Islet precursor cell (in vitro differentiated cells): ENCODE data around the gene ADGRL2.
"Not testable (repeated sequence)": the region's sequence is repeated elsewhere in the genome, so short reads cannot be mapped to it uniquely, and the experiment has no call there.

Experiments used
- DNase-seq: peaks from one replicate; pipeline ENCODE4 v3.0.0-alpha.2; 2018

ADGRL2 gene

DNA sequence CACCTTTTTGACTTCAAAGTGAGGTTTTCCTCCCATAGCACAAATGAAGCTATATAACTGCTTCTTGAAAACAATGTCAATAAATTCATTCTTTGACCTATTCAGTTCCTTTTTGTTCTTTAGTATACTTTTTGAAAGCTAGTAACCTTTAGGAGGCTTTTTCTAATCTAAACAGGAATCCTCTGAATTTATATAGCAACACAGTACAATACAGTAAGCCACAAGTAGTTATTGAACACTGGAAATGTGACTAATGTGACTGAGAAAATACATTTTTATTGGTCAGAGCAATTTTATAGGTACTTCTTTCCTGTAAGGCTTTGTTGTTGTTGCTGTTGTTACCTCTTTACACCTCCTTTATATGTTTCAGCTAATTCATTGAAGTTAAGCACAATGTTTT lies 49.8 kb downstream of the ADGRL2 start:
- no peak for DNase-seq

- DNase-seq = no peak
These were observed 50.5 kb downstream of the ADGRL2 start for GRCh38 chr1:81851217-81851616.

- no peak for DNase-seq
These were observed 52.2 kb downstream of the ADGRL2 start for GRCh38 chr1:81852961-81853360.

- DNase-seq = no peak
These were observed 66.5 kb downstream of the ADGRL2 start for GRCh38 chr1:81867235-81867634.

GRCh38 chr1:81869307-81869706 lies 68.6 kb downstream of the ADGRL2 start:
- DNase-seq = no peak

DNA sequence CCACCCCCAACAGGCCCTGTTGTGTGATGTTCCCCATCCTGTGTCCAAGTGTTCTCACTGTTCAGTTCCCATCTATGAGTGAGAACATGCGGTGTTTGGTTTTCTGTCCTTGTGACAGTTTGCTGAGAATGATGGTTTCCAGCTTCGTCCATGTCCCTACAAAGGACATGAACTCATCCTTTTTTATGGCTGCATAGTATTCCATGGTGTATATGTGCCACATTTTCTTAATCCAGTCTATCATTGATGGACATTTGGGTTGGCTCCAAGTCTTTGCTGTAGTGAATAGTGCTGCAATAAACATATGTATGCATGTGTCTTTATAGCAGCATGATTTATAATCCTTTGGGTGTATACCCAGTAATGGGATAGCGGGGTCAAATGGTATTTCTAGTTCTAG lies 70.4 kb downstream of the ADGRL2 start:
- DNase-seq = not testable (repeated sequence)

GRCh38 chr1:81873946-81874345 lies 73.2 kb downstream of the ADGRL2 start:
- no peak for DNase-seq

DNA sequence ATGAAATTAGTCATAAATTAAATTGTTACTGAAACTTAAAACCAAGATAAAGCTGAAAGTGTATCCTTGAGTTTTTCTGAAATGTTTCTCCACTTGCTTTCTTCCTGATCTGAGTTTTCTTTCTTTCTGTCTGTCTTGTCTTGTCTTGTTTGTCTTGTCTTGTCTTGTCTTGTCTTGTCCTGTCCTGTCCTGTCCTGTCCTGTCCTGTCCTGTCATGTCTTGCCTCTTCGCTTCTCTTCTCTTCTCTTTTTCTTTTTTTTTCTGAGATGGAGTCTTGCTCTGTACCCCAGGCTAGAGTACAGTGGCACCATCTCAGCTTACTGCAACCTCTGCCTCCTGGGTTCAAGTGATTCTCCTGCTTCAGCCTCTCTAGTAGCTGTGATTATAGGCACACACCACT lies 73.7 kb downstream of the ADGRL2 start:
- DNase-seq = no peak

DNA sequence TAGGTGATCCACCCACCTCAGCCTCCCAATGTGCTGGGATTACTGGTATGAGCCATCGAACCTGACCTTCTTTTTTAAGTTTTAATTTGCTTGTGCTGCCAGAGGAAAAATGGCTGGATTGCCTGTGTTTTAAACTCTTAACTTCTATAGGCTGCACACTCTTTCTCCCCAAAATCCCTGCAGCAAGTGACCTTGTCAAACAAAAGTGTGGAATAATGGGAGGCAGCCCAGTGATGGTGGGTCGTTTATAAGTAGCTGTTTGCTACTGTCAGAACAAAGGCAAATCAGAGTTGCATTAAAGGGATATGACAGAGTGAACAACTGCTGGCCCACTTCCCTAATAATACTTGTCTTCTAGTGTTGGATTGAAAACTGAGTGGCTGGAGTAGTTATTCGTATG lies 74.2 kb downstream of the ADGRL2 start:
- no peak for DNase-seq

DNA sequence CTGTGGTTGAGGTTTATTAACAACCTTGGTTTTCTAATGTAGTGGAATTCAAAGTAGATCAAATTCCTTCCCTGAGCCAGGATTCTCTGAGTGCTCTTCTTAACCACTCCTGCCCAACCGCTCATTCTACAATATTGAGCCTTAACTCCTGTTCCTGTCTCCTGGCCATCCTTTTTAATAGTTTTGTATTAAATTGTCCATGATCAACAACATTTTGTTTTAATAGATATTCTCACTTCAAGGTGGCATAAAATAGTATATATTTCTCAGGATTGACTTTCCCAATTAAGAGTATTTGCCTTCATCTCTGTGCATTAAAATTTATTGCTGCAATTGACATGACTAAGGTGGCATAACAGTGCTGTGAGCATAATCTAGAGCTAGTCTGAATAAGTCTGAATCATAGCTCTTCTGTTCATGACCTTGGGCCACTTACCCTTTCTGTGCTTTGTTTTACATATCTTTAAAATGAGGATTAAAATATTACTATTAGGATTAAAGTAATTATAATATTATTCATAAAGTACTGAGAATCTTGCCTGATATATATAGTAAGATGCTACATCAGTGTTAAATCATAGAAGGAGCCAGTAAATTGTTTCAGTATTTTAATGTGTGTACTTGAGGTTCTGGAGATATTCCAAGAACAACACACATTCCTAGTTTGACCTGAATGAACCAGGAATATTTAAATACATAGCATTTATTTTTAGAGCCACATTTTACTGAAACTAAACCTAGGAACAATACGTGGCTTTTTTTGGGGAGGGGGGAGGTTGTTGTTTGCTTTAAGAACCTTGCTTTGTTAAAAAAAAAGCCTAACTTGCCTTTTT lies 76.4 kb downstream of the ADGRL2 start:
- DNase-seq = no peak

DNA sequence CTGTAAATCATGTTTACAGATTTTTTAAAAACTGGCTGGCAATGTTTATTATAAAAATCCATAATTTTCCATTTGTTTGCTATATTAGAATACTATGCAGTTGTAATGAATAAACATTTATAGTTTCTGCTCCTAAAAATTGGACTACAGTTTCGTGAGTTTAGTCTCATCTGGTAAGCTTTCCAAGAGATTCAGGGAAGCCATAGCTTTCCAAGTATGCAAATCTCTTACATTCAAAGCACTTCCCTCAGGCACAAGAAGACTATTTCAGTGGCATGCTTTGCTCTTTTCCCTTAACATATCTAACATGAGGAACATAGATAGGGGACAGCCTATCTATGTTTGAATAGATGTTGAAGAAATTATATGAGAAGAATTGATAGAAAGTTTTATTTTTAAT lies 77.2 kb downstream of the ADGRL2 start:
- no peak for DNase-seq

- no peak for DNase-seq
These were observed 77.8 kb downstream of the ADGRL2 start for GRCh38 chr1:81878538-81878937.

DNA sequence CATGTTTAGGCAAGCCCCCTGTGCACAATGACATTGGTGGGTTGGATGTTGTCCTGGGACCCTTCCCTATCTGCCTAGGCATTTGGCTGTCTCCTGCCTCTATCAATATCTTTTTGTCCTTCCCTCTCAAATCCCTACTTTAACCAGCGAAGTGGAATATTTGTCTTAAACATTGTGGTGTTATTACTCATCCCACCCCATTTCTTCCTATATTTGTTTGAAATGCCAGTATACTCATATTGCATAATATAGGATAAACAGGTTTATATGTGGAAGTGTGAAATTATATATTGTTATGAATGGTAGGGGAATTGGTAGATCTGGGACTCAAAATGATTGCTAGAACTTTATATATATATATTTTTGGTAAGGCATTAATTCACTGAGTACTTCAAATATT lies 80.0 kb downstream of the ADGRL2 start:
- no peak for DNase-seq

DNA sequence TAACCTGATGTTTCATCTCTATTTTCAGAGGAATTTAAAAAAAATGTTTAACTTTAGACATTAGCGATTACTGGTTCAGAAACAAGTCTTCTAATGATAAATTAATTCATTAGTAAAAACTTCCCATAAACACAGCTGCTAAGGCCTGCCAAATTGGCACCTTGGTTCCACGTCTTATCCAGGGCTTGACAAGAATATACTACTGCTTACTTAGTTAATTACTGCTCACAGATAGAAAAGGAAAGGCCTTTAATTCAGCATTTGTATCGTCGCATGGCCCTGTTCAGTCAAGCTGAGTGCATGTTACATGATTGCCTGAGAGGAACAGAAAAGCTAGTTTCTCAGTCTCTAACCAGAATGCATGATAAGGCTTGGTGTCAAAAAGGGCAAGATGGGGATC lies 84.6 kb downstream of the ADGRL2 start:
- DNase-seq = no peak

GRCh38 chr1:81886292-81886691 lies 85.6 kb downstream of the ADGRL2 start:
- not testable (repeated sequence) for DNase-seq

- DNase-seq = no peak
These were observed 86.8 kb downstream of the ADGRL2 start for GRCh38 chr1:81887421-81888144.

DNA sequence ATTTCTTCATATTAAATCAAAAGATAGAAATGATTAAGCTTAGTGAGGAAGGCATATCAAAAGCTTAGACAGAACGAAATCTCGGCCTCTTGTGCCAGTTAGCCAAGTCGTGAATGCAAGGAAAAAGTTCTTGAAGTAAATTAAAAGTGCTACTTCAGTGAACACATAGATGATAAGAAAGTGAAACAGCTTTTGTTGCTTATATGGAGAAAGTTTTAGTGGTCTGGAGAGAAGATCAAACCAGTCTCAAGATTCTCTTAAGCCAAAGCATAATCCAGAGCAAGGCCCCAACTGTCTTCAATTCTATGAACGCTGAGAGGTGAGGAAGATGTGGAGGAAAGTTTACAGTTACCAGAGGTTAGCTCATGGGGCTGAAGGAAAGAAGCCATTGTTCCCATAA lies 88.4 kb downstream of the ADGRL2 start:
- DNase-seq = no peak

- no peak for DNase-seq
These were observed 94.1 kb downstream of the ADGRL2 start for GRCh38 chr1:81894867-81895266.

DNA sequence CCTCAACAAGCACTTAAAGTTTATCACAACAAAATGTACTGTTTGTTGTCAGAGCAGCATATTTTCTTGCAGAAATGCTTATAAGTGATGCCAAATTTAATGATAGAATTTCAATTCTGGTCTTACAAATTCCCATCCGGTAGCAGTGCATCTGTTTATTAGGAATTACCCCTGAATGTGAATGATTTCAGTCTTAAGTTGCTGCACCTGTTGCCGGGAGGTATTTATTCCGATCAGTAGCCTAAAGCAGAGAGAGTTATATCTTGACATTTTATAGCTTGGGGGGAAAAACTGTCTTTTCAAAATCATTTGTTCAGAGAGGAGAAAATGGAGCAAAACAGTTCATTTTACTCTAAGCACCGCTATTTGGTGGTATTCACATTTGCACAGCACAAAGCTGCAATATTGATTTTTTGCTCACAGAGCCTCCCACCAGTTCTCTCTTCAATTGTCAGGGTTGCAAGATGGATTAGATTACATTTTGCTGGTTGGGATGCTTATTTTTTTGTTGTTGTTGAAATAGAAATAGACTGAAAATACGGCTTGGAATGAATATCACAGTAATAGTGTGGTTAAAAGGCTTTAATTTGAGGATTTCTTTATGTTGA lies 98.6 kb downstream of the ADGRL2 start:
- no peak for DNase-seq

- DNase-seq = no peak
These were observed 106.8 kb downstream of the ADGRL2 start for GRCh38 chr1:81907575-81907974.

DNA sequence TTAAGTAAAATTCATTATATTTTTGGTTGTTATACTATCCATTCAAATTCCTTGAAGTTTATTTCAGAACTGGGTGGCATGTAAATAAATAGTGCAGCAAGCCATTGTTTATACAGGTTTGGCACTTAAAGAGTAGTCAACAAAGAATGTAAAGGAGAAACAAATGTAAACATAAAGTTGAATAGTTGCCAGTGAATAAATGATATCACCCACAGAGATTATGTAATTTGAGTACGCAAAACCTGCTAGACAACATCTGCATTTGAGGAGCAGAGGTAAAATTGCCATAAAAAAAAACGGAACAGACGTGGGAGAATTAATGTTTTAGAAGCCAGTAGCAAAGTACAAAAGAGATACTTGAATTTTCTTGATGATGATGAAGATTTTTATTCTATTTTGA lies 111.6 kb downstream of the ADGRL2 start:
- no peak for DNase-seq

DNA sequence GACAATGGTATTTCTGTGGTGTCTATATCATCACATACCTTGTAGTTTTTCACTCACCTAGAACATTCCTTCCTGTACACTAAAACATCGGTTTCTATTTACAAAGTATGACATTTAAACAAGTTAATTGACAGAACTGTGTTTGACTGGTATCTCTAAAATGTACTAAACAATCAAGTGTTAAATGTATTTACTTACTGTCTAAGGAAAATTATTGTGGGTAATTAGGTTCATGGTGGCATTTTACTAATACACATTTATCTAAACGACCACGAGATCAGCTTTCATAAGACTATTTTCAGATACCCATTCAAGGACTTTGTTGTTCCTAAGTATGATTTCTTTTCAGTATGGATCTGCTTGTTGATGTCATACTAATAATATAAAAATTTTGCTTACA lies 115.2 kb downstream of the ADGRL2 start:
- DNase-seq = no peak

GRCh38 chr1:81920245-81920740 lies 119.6 kb downstream of the ADGRL2 start:
- peak; percentile 97 for DNase-seq

DNA sequence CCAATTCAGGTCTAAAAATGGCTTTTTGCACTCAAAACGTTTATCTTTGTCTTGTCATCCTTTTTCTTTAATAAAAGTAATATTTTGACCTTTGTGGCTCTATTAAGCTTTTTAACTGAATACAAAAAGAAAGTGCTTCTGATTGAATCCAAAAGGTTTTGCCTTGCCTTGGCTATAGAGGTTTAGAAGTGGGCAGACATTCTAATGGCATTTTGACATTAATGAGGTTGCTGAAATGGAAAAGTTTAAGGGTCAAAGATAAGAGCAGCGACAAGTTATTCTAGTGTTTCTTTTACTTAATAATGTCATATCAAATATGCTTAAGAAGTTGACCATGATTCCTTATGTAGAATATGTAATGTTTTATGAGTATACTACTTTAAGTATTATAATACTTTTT lies 120.2 kb downstream of the ADGRL2 start:
- no peak for DNase-seq
